GM18526 (cell line): ENCODE data around the gene RFX2.

Experiments used
- POLR2A ChIP-seq: IDR thresholded peaks from 3 replicates; pipeline ENCODE4 v1.6.1; 2011; ENCODE audit not compliant: insufficient read length; ENCODE audit errors: extremely low read depth

Gene RFX2

DNA sequence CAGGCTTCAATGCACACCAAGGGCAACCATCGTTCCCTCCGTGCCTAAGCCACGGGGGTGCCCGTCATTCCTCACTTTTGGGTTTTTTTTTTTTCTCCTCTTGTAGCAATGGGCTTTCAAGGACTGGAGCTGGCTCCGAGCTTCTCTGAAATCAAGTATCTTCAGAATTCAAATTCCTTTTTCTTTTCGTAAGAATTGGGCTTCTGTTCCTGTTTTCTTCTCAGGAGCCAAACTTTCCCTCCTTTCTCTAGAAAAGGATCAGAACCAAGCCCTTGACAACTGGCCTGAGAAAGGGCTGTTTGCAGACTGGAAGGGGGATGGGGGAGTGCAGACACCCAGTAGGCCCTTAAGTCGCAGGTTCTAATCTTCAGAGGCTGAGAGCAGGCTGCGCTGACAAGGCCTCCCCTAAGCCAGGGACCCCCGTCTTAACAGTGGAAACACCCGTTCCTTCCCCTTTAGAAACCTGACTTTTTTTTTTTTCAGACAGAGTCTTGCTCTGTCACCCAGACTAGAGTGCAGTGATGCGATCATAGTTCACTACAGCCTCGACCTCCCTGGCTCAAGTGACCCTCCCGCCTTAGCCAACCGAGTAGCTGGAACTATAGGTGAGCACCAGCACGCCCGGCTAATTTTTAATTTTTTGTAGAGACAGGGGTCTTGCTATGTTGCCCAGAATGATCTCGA is 51.6 kb downstream of the RFX2 start:
- no peak for TF ChIP-seq POLR2A

- TF ChIP-seq POLR2A, result no peak
These were observed 52.4 kb downstream of the RFX2 start for GRCh38 chr19:6057651-6058517.

GRCh38 chr19:6056801-6057650 is 53.3 kb downstream of the RFX2 start:
- TF ChIP-seq POLR2A, result no peak

GRCh38 chr19:6056282-6056741 is 54.0 kb downstream of the RFX2 start:
- TF ChIP-seq POLR2A, result no peak

DNA sequence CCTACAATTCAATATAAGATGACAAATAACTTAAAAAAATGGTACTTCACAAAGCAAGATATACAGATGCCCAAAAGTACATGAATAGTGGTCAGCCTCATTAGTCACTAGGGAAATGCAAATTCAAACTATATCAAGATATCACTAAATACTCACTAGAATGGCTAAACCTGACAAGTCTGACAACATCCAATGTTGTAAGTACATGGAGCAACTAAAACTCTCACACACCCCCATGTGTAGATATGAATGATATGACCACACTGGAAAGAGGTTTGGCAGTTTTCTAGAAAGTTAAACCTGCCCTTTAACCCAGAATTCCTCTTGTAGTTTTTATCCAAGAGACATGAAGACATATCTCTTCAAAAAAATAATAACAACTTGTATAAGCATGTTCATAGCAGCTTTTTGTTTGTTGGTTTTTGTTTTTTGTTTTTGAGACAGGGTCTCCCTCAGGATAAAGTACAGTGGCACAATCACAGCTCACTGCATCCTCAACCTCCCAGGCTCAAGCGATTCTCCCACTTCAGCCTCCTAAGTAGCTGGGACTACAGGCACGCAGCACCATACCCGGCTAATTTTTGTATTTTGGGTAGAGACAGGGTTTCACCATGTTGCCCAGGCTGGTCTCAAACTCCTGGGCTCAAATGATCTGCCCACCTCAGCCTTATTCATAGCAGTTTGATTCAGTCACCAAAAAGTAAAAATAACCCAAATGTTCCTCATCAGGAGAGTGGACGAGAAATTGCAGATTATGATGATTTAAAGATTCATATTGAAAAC is 55.1 kb downstream of the RFX2 start:
- no peak for TF ChIP-seq POLR2A

DNA sequence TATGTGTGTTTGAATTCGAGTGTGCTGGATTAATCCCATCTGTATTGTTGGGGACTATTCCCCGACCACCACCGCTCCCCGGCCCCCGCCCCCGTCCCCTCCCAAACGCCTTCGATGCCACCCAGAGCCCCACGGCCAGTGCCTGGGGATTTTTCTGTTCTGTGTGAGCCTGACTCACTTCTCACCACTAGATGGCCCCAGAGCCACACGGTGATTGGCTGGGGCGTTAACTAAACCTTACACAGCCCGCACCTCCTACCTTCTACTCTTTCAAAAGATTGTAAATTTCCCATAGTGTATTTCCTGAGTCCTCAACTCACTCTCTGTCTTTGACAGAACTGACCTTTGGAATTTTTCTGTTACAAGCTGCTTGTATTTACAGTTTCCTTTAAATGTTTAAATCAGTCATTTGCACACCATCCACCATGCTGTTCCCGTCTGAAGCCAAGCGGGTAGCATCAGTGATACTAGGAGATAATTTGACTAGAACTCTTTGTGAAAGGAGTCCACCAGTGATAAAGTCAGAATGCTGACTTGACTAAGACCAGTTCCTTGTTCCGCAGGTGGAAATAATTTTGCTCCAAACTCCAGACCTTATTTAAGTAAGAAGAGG is 61.4 kb downstream of the RFX2 start:
- no peak for TF ChIP-seq POLR2A

GRCh38 chr19:6048348-6048747 is 62.0 kb downstream of the RFX2 start:
- no peak for TF ChIP-seq POLR2A

DNA sequence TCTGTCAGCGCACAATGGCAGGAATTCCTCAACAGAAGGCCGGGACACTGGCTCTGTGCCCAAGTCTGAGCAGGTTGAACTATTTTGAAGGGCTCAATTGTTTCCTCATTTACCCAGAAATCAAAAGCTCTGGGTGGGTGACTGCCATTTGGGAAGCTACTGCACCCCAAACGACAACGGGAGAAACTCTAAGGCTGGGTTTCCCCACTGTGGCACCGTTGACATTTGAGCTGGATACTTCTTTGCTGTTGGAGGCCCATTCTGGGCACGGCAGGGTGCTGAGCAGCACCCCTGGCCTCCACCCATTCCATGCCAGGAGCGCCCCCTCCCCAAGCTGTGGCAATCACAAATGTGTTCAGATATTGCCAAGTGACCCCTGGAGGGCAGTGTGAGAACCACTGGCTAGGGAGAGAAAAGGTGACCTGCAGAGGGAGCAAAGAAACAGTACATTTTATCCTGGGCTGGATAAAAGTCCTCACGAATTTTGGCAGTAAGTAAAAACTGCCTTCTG is 62.5 kb downstream of the RFX2 start:
- TF ChIP-seq POLR2A, result no peak

GRCh38 chr19:6047256-6047655 is 63.0 kb downstream of the RFX2 start:
- TF ChIP-seq POLR2A, result no peak

- TF ChIP-seq POLR2A, result no peak
These were observed 65.2 kb downstream of the RFX2 start for GRCh38 chr19:6045108-6045507.

- no peak for TF ChIP-seq POLR2A
These were observed 66.1 kb downstream of the RFX2 start for GRCh38 chr19:6044056-6044805.

GRCh38 chr19:6042776-6043726 is 67.2 kb downstream of the RFX2 start:
- no peak for TF ChIP-seq POLR2A
